PFSK-1 (cell line): ENCODE measurements around the gene ADGRA1.

Experiments
- FOXP2 ChIP-seq: optimal IDR thresholded peaks from 2 replicates; pipeline ENCODE3; 2011; ENCODE audit warnings: borderline replicate concordance, control low read depth, inconsistent platforms; ENCODE audit not compliant: insufficient read depth; ENCODE audit errors: extremely low read length, extremely low read depth
- POLR2AphosphoS5 ChIP-seq: IDR thresholded peaks from 2 replicates; pipeline ENCODE4 v1.6.1; 2012; ENCODE audit warnings: low read depth, mild to moderate bottlenecking, control low read depth, low read length, moderate library complexity
- SIN3A ChIP-seq: IDR thresholded peaks from 2 replicates; pipeline ENCODE4 v1.6.1; 2012; ENCODE audit warnings: mild to moderate bottlenecking, low read length, moderate library complexity, borderline replicate concordance; ENCODE audit not compliant: insufficient read depth
- TAF1 ChIP-seq: IDR thresholded peaks from 2 replicates; pipeline ENCODE4 v1.6.1; 2012; ENCODE audit warnings: low read length, control low read depth, borderline replicate concordance; ENCODE audit not compliant: insufficient read depth
- TF ChIP-seq, protein P1 (sequence below), 2 experiments: IDR thresholded peaks; 2 replicates each; pipeline versions ENCODE4 v1.6.1 to v1.8.0; 2011 to 2012; ENCODE audit warnings: low read depth in 2 of 2, low read length in 2 of 2, control low read depth in 1 of 2, inconsistent platforms in 1 of 2, mild to moderate bottlenecking in 1 of 2, moderate library complexity in 1 of 2; ENCODE audit not compliant: insufficient read depth in 1 of 2

DNA sequence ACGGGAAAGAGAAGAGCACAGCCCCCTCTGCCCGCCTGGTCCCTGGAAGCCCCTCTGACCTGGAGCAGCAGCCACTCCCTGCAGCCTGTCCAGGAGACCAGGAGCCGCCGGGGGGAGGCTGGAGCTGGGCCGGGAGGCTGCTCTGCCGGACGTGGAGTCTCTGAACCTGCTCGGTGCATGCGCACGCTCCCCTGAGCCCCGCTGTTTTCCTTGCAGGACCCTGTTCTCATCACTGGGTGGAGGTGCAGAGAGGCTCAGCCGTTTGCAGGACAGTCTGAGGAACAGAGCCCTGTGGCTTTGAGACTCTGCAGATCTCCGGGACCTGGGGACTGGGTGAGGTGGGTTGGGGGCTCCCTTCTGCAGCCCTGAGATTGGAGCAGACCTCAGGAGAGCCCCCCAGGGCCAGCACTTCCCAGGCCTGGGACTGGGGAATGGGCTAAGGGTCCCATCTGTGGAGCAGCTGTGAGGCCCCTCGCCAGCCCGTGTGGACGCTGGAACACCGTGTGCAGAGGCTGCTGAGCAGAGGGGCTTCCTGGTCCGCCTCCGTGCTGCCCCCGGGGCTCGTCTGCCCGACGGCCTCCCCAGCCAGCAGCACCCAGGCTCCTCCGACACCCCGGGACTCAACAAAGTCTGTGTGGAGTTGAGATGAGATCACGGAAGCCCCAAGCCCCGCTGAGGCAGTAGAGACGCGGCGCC lies 48.5 kb upstream of the ADGRA1 start:
- TF ChIP-seq, protein P1, sequence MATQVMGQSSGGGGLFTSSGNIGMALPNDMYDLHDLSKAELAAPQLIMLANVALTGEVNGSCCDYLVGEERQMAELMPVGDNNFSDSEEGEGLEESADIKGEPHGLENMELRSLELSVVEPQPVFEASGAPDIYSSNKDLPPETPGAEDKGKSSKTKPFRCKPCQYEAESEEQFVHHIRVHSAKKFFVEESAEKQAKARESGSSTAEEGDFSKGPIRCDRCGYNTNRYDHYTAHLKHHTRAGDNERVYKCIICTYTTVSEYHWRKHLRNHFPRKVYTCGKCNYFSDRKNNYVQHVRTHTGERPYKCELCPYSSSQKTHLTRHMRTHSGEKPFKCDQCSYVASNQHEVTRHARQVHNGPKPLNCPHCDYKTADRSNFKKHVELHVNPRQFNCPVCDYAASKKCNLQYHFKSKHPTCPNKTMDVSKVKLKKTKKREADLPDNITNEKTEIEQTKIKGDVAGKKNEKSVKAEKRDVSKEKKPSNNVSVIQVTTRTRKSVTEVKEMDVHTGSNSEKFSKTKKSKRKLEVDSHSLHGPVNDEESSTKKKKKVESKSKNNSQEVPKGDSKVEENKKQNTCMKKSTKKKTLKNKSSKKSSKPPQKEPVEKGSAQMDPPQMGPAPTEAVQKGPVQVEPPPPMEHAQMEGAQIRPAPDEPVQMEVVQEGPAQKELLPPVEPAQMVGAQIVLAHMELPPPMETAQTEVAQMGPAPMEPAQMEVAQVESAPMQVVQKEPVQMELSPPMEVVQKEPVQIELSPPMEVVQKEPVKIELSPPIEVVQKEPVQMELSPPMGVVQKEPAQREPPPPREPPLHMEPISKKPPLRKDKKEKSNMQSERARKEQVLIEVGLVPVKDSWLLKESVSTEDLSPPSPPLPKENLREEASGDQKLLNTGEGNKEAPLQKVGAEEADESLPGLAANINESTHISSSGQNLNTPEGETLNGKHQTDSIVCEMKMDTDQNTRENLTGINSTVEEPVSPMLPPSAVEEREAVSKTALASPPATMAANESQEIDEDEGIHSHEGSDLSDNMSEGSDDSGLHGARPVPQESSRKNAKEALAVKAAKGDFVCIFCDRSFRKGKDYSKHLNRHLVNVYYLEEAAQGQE (IDR thresholded peaks at IDR 0.05; ENCODE audit: insufficient read depth in 1 of 2, low read depth in 2 of 2, low read length in 2 of 2) = no peak
- TF ChIP-seq SIN3A (no peak), TAF1 (no peak), POLR2AphosphoS5 (no peak), FOXP2 (no peak)
